Measurements from ENCODE around the gene NEK2.
"Not testable (repeated sequence)": the region's sequence is repeated elsewhere in the genome, so short reads cannot be mapped to it uniquely, and the experiment has no call there.

Gene NEK2

GRCh38 chr1:211648980-211649934 lies 26.2 kb downstream of the NEK2 start:
- peak; percentile 20 for DNase-seq

DNA sequence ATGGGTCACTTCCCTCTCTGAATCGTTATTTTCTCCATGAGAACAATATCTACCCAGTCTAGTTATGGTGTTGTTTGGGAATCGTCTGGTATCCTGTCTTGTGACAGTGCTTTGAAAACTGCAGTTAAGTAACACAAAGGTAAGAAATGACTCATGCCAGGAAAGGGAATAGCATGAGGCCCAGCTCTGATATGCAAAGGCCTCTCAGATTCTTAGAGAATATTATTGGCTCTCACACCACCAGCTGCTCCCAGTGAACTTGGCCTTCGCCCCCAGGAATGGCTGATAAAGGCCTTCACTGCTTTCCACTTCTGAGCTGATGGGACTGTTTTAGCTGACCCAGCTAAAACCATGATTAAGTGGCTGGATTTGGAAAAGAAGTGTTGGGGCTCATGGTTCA lies 27.1 kb downstream of the NEK2 start:
- no peak for DNase-seq

GRCh38 chr1:211647711-211648121 lies 27.7 kb downstream of the NEK2 start:
- DNase-seq: no peak

DNA sequence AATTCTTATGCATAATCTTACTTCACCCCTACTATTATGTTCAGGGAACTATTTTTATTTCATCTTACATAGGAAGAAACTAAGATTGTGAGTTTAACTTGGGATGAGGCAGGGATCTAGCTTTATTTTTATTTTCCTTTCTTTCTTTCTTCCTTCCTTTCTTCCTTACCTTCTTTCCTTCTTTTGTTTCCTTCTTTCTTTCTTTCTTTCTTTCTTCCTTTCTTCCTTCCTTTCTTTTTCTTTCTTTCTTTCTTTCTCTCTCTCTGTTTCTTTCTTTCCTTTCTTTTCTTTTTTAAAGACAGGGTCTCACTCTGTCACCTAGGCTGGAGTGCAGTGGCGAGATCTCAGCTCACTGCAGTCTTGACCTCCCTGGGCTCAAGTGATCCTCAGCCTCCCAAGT lies 28.9 kb downstream of the NEK2 start:
- DNase-seq: no peak

DNA sequence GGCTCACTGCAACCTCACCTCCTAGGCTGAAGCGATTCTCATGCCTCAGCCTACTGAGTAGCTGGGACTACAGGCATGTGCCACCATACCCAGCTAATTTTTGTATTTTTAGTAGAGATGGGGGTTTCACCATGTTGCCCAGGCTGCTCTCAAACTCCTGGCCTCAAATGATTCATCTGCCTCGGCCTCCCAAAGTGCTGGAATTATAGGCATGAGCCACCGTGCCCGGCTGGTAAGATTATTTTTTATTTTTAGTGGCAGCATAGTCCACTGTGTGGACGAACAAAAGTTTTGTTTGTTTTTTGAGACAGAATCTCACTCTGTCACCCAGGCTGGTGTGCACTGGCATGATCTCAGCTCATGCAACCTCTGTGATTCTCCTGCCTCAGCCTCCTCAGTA lies 29.8 kb downstream of the NEK2 start:
- DNase-seq: not testable (repeated sequence)

- DNase-seq: no peak
Observed at GRCh38 chr1:211644653-211645052, 30.8 kb downstream of the NEK2 start.

- DNase-seq: no peak
Observed at GRCh38 chr1:211643324-211644212, 31.9 kb downstream of the NEK2 start.

DNA sequence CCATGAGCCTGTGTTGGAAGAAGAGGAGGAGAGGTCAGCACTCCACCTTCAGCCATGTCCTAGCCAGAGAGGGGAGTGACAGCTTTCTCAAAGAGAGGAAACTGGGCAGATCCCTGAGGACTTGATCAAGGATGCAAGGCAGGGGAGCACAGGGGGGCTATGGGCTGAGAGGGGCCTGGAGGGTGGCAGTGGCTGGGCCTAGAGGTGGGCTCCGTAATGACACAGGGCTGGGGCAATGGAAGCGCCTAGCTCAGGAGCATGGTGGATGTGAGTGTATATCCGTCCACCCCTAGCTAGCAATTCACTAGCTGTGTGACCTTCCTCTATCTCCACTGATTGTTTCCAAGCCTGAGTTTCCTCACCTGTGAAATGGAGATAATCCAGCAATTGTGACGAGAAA lies 32.6 kb downstream of the NEK2 start:
- DNase-seq: no peak

DNA sequence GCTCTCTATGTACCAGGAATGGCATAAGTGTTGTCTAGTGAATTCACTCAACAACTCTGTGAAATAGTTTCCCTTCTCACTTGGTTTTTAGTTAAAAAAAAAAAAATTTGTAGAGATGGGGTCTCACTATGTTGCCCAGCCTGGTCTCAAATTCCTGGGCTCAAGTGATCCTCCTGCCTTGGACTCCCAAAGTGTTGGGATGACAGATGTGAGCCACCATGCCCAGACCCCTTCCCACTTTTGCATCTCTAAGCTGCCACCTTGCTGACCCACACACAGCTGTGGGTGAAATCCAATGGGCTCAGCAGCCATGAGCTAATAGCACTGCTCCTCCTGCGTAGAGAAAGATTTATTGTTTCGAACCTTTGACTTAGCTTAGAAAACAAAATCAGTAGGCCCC lies 33.5 kb downstream of the NEK2 start:
- DNase-seq: no peak

DNA sequence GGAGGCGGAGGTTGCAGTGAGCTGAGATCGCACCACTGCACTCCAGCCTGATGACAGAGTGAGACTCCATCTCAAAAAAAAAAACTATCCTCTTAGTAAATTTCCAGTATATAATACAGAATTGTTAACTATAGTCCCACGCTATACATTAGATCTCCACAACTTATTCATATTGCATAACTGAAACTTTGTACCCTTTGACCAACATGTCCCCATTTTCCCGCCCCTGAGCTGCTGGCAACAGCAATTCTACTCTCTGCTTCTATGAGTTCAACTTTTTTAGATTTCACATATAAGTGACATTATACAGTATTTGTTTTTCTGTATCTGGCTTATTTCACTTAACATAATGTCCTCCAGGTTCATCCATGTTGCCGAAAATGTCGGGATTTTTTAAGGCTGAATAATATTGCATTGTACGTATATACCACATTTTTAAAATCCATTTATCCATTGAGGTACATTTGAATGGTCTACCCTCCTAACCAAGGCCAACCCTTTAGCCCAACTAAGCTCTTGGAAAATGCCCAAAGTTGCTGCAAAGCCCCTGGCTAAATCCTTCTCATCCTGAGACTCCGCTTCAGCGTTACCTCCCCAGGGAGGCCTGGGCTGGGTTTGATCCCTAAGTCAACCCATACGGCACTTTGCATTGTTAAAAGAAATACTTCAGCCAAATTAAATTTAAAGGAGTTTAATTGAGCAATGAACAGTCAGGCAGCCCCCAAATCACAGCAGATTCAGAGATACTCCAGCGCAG lies 34.2 kb downstream of the NEK2 start:
- no peak for DNase-seq

- no peak for DNase-seq
Observed at GRCh38 chr1:211640301-211640630, 35.2 kb downstream of the NEK2 start.

DNA sequence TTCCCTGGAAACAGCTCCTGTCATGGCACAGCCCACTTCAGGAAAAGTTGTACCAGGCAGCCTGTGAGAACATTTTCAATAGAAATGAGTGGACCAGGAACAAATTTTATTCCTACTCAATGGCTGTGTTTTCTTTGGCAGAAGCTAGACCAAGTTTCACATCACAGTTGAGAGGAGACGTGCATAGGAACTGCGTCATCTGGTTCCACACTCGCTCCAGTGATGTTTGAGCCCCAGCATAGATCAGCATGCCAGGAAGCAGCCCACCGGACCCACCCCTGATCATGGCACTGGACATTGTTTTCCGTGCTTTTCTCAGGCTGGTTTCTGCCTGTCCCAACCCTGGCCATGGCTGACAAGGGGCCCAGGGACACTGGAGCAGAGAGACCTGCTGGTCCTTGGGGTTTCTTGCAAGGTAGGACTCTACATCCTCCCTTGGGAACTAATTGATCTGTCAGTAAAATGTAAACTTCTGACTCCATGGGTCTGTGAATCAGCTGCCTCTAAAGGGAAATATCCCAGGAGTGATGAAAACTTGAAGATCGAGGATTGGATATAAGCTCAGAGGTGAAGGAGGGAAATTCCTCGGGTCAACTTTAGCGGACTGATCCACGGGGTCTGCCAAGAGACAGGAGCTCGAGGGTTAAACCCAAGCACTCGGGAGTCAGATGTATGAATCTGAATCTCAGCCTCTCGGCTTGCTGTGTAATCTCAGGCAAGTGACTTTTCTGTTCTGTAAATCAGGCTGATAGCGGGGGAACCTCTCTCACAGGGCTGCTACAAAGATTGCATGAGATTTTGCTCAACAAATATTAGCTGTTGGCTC lies 35.7 kb downstream of the NEK2 start:
- no peak for DNase-seq

GRCh38 chr1:211638689-211639101 lies 36.7 kb downstream of the NEK2 start:
- DNase-seq: no peak

DNA sequence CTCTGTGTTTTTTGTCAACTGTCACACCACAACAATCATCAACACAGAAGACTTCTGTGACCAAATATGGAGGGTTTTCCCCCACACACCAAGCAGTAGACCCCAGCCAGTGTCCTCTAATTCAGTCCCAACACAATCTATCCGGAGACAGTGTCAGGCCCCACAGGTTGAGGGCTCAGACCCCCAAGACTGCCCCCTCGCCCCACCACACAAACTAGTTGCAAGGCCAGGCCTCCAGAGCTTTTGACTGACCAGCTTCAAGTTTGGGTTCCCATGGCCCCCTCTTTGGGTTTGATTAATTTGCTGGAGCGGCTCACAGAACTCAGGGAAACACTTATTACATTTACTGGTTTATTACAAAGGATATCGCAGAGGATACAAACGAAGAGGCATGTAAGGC lies 37.2 kb downstream of the NEK2 start:
- DNase-seq: no peak

DNA sequence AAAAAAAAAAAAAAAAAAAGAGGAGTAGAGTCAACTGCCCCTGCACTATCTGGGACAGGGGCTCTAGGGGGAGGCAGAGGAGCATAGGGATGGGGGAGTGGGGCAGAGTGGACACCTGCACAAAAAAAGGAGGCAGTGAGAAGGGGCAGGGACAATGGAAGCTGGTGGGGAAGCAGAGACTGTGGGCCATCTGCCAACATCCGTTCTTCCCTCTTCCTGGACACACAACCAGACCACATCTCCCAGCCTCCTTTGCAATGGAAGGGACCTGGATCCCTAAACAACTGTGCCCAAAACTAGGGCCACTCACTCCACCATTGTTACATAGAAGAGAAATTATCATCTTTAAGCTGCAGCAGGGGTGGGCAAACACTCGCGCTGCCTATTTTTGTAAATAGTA lies 38.4 kb downstream of the NEK2 start:
- DNase-seq: no peak

DNA sequence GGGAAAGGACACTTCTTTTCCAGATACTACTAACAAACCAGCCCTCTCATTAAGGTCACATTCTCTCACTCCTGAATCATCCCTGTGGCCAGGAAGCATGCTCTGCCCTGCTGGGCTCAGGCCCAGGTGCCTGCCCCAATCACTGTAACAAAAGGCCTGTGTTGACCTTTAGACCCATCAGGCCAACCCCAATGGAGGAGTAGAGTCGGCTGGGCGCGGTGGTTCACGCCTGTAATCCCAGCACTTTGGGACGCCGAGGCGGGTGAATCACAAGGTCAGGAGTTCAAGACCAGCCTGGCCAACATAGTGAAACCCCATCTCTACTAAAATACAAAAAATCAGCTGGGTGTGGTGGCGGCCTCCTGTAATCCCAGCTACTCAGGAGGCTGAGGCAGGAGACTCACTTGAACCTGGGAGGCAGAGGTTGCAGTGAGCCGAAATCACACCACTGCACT lies 38.8 kb downstream of the NEK2 start:
- DNase-seq: not testable (repeated sequence)

GRCh38 chr1:211635597-211636205 lies 39.7 kb downstream of the NEK2 start:
- no peak for DNase-seq

- DNase-seq: no peak
Observed at GRCh38 chr1:211634931-211635330, 40.5 kb downstream of the NEK2 start.

- no peak for DNase-seq
Observed at GRCh38 chr1:211634461-211634860, 41.0 kb downstream of the NEK2 start.

GRCh38 chr1:211633524-211633846 lies 41.9 kb downstream of the NEK2 start:
- no peak for DNase-seq

DNA sequence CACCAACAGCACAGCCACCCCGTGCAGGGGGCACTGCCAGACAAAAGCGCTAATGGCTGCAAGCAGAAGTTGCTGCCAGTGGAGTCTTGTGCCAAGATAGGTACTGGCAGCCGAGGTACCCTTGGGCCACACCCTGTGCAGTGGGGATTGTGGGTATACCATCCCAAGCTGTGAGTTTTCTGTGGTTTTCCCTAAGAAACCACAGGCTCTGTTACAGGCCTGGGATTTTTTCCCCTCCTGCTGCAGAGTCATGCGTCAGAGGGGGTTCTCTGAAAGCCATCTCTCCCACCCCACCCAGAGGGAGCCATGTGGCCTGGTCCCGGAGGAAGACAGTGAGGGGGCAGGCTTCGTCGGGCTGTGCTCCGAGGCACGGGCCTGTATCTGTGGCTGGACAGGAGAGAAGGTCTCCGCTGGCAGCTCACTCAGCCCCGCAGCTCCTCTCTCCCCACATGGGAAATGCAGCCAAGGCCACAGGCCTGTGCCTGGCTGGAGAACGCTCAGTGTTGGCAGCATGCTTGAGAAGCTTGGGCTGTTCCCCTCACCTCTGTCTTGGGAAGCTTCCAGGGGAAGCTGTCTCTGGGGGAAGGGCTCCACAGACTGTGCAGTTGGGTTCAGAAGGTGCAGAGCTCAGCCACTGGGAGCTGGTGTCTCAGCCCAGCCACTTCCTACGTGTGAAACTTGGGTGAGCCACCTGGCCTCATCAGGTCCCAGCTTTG lies 42.5 kb downstream of the NEK2 start:
- DNase-seq: no peak
